GM18868 (cell line): ENCODE data around the gene GPC6.
"Not testable (repeated sequence)": the region's sequence is repeated elsewhere in the genome, so short reads cannot be mapped to it uniquely, and the experiment has no call there.

Source experiments
- ATAC-seq: cut with Tn5 transposase; IDR thresholded peaks from one replicate; pipeline ENCODE4 v1.9.1; 2021; ENCODE audit warnings: mild to moderate bottlenecking, moderate library complexity; ENCODE audit not compliant: unreplicated experiment

The GPC6 gene

GRCh38 chr13:93316841-93317240 is 90.2 kb downstream of the GPC6 start:
- no peak for ATAC-seq

DNA sequence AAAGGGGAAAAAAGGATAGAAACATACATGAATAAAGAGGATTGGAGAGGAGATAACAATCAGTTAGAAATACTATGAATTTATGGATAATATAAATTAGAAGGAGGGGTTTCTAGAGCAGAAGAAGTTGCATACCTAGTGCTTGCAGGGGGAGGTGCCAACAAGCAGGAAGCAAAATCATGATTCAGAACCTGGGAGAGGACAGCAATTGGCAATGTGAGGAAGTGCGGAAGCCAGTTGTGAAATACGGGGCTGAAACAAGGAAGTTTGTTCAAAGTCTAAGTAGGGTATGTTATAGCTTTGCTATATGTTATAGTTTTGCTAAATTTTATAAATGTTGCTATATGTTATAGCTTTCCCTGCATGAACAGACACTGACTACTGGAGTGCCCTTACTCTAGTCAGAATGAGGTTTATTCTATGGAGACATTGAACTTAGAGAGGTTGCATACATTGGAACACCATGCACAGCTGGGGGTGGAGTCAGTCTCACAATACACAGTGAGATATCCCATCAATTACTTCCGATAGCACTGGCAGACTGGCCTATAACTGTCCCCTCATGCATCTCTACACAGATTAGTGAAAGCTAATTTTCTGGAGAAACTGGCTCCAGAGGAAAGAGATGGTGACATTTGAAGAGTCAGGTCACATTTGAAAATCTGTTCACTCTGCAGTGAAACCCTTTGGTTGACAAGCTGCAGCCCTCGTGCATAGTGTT is 92.1 kb downstream of the GPC6 start:
- no peak for ATAC-seq

DNA sequence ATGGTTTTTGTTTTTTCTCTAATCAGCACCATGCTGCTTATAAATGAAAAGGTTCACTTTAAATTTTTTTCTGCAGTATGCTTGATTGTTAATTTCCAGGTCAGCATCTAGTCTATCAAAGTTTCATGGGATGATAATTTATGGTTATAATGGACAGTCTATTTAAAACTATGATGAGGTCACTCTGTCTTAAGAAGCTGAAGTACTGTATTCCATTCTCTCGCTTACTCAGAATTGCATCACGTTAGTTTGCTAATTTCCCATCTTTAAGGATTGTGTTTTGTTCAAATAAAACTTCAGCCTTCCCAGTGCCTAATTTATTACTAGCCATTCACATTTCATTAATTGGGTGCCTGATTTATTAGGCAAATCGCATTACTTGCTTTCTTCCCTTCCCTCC is 94.3 kb downstream of the GPC6 start:
- no peak for ATAC-seq

GRCh38 chr13:93323880-93324279 is 97.3 kb downstream of the GPC6 start:
- not testable (repeated sequence) for ATAC-seq

DNA sequence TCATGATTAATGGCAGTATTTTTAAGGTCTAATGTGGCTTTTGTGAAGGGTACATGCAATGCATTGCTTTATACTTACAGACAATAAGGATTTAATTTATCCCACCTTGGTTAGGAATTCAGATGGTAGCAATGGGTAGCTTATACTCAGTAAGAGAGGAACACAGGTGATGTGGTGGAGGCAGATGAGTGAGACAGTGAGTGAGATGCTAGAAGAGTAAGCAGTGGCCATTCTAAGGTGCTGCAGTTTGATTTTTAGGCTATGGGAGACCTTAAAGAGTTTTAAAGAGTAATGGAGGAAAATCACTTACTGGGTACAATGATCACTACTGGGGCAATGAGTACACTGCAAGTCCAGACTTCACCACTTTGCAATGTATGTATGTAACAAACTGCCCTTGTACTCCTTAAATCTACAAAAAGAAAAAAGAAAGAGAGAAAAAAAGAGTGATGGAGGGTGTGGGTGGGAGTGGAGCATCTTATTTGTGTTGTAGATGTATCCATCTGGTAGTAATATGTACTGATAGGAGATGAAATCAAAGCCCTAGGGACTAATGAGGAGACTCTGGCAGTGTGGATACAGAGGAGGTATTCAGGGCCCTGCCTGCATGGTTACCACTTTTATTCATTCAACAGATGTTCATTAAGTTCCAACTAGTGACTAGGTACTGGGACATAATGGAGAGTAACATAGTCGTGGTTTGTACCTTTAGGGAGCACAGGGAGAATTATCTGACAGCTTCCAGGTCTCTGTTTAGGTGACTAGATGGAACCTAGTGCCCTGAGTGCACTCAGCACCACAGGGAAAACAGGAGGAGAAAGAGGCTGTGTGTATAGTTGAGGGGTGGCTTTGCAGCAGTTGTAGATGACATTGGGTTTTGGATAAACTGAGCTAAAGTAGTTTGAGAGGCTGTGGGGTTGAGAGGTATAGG is 99.0 kb downstream of the GPC6 start:
- no peak for ATAC-seq

DNA sequence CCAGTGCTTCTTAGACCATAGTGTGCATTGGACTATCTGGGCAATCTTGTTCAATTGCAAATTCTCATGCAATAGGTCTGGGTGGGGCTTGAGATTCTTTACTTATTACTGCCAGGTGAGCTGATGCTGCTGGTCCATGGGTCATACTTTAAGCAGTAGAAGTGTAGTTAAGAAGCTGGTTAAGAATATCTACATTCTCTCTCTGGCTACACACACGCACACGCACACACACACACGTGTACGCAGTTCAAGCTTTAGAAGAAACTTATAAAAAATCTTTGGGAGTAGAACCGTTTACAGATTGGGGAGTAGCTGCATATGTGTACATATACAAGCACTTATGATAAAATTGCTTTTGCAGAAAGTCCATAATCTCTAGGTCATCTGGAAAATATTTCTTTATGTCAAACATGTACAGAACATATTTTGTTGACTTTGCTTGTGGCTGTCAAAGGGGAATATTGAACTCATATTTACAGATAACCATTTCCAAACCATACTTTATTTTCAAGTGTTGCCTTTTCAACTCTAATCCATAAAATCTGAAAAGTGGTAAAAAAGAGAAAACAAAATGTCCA is 99.7 kb downstream of the GPC6 start:
- ATAC-seq: no peak

- ATAC-seq: no peak
Measured at GRCh38 chr13:93328943-93329342, 102.3 kb downstream of the GPC6 start.

- ATAC-seq: no peak
Measured at GRCh38 chr13:93336728-93337127, 110.1 kb downstream of the GPC6 start.

GRCh38 chr13:93338030-93338429 is 111.4 kb downstream of the GPC6 start:
- no peak for ATAC-seq

- ATAC-seq: no peak
Measured at GRCh38 chr13:93338906-93339305, 112.3 kb downstream of the GPC6 start.

DNA sequence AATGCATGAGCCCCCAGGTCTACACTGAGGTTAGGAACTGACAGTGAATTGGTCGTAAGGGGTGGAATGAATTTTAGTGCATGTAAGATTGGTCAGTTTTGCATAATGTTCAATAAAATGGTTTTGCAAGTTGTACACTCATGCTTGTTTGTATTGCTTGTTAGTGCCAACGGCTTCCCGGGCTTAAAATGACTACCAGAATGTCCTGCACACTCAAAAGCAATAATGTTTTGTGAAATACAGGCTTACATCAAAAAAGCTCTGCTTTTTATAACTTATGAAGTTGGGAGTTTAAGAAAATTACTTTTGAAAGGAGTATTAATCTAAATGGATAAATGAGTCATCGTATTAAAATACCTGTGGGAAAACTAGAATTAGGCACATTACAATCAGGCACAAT is 112.9 kb downstream of the GPC6 start:
- no peak for ATAC-seq

DNA sequence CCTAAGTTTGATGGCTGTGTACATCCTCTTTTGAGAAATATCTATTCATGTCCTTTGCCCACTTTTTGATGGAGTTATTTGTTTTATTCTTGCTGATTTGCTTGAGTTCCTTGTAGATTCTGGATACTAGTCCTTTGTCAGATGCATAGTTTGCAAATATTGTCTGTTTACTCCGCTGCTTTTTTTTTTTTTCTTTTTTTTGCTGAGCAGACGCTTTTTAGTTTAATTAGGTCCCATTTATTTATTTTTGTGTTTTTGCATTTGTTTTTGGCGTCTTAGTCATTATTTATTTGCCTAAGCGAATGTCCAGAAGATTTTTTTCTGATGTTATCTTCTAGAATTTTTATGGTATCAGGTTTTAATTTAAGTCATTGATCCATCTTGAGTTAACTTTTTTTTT is 114.9 kb downstream of the GPC6 start:
- no peak for ATAC-seq

DNA sequence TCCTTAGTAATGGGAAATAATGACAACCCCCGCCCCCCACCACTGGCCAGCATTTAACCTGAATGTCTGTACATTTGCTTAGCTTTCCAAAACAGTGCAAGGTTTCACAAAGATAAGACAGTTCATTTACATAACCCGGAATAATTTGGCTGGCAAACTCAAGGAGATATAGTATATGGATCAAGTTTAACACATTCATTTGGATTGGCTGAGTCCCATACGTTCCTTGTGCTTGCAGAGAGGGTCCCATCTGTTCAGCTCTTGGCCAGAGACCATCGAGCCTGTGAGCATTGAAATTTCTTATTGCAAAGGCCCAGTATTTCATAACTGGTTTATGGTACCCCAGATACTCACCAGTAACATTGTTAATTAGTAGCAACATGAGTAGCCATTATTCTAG is 116.5 kb downstream of the GPC6 start:
- no peak for ATAC-seq

GRCh38 chr13:93344048-93344705 is 117.6 kb downstream of the GPC6 start:
- no peak for ATAC-seq

- no peak for ATAC-seq
Measured at GRCh38 chr13:93345024-93345423, 118.4 kb downstream of the GPC6 start.

GRCh38 chr13:93345770-93346169 is 119.2 kb downstream of the GPC6 start:
- ATAC-seq: no peak

DNA sequence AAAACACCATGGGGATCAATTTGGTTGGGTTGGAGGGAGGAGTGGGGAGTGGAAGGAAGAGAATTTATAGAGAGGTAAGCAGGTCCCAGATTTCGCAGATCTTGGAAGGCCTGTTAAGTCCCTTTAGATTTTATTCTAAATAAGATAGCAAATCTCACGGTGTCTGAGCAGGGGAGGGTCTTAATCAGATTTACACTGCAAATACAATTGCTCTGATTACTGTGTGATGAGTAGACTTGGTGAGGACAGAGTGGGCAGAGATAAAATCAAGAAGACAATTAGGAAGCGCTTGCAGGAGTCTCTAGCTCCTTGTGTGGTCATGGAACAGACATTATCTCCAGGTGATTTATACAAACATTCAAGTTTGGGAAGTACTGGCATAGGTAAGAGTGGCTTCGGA is 126.0 kb downstream of the GPC6 start:
- ATAC-seq: no peak

DNA sequence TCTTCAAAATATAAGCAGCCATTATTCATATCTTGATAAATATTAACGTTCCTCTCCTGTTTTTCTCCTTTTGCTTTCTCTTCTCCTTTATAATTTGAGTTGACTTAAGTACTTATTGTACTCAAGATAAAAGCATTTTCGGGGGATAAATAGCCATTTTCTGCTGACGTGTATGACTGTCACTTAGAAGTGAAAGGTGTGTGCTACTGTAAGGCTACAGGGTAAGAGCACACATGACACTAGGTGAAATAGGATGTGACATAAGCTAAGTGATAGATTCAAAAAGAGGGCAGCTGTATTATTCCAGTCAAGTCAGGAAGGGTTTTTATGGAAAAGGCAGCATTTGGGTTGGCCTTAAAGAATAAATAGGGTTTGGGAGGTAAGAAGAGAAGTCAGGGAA is 128.5 kb downstream of the GPC6 start:
- no peak for ATAC-seq

DNA sequence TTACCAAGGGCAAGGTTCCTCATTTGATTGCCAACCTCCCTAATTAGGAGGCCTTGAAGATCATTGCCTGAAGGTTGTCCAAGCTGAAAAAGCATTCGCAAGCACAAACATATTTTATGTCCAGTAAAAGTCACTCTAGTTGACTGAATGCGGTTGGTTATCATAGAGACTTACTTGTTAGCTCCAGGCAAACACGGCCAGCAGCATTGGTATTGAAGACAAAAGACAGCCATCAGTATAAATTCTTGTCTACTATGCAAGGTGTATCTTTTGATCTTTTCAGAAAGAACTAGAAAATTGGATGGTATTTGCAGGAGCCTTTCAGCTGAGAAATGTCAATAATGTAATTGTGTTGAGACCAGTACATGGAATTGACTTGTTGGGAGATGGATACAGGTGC is 129.9 kb downstream of the GPC6 start:
- ATAC-seq: no peak

DNA sequence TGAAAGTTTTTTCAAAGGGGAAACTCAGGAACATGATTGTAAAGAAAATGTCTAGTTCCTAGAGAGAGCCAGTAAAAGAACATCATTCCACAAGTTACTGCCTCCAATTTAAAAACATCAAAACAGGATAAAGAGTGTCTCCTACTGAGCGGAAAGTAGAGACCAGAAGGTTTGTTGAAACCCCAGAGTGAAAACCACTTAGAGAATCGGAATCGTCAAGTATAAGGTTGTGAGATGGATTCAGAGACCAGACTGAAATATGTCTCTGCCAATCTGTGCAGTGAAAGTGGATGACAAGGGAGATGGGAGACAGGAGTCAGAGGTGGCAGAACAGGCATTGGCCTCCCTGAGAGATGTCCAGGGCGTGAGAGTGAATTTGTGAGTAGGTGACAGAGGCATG is 133.4 kb downstream of the GPC6 start:
- ATAC-seq: no peak

DNA sequence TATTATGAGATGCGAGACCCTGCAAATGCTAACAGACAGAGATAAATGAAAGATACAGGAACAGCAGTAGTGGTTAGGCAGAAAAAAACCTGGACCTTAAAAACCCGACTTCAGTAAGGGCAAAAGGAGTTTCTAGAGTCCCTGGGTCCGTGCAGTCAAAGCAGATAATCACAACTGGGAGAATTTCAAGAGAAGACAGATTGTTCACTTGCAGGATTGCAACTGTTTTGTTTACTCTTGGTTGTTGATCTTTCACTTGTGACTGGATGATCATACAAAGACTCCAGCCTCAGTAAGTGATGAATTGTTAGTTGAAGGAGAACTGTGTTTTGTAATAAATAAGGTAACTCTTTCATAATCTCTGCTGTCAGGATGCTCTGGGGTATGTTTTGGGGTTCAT is 135.1 kb downstream of the GPC6 start:
- ATAC-seq: no peak
